Stimulated activated CD4-positive, alpha-beta T cell treated with anti-CD3 and anti-CD28 coated beads, Interleukin-4, amount 100 ng/mL, for 4 hours (primary cell): ENCODE measurements around the gene ECHS1.
"Not testable (repeated sequence)": the region's sequence is repeated elsewhere in the genome, so short reads cannot be mapped to it uniquely, and the experiment has no call there.

ENCODE experiments used
- DNase-seq, 2 experiments: peaks; one replicate each; pipeline ENCODE4 v3.0.0-alpha.2; 2020

Gene ECHS1

GRCh38 chr10:133337370-133337725 lies 35.8 kb downstream of the ECHS1 start:
- no peak for DNase-seq

- peak; percentile 62 to 80 for DNase-seq
Observed at GRCh38 chr10:133336577-133337369, 36.4 kb downstream of the ECHS1 start, which contains the start of gene CALY. Gene CALY, minus strand, starts transcription at chr10:133336896. Its CDS starts 7,907 bp downstream, at chr10:133328989.

- DNase-seq: no peak
Observed at GRCh38 chr10:133336118-133336576, 37.0 kb downstream of the ECHS1 start.

- peak; percentile 67 to 84 for DNase-seq
Observed at GRCh38 chr10:133335246-133336117, 37.7 kb downstream of the ECHS1 start.

GRCh38 chr10:133334503-133335245 lies 38.5 kb downstream of the ECHS1 start:
- DNase-seq: peak; percentile 39 to 46

- no peak for DNase-seq
Observed at GRCh38 chr10:133332936-133333699, 40.0 kb downstream of the ECHS1 start.

GRCh38 chr10:133329491-133330202 lies 43.5 kb downstream of the ECHS1 start:
- DNase-seq: peak; percentile 81 to 91

GRCh38 chr10:133328358-133329343 lies 44.5 kb downstream of the ECHS1 start:
- DNase-seq: no peak

GRCh38 chr10:133327651-133328357 lies 45.4 kb downstream of the ECHS1 start:
- no peak for DNase-seq

GRCh38 chr10:133326745-133327650 lies 46.2 kb downstream of the ECHS1 start:
- no peak for DNase-seq

- no peak for DNase-seq
Observed at GRCh38 chr10:133326223-133326551, 47.0 kb downstream of the ECHS1 start.

GRCh38 chr10:133325440-133326222 lies 47.5 kb downstream of the ECHS1 start:
- no peak for DNase-seq

- no peak for DNase-seq
Observed at GRCh38 chr10:133324857-133325260, 48.3 kb downstream of the ECHS1 start.

- peak; percentile 54 to 63 for DNase-seq
Observed at GRCh38 chr10:133324198-133324792, 48.9 kb downstream of the ECHS1 start.

- not testable (repeated sequence) for DNase-seq
Observed at GRCh38 chr10:133322064-133322709, 51.0 kb downstream of the ECHS1 start.

GRCh38 chr10:133320852-133321422 lies 52.2 kb downstream of the ECHS1 start:
- not testable (repeated sequence) for DNase-seq
